Measurements from ENCODE around the gene ITGA3. TPM values are rescaled to one million over a fixed set of nuclear protein-coding genes. Genes with fewer than 3 reads are reported as not detected.

ITGA3 gene
- total RNA-seq, 1 experiment from 2014 or later: 539 TPM

GRCh38 chr17:50109207-50109606 lies 53.3 kb downstream of the ITGA3 start:
- TF ChIP-seq CTCF (IDR thresholded peaks at IDR 0.05; ENCODE audit: unreplicated experiment): no peak
- intact Hi-C loops (cut with micrococcal nuclease; ENCODE audit: unreplicated experiment): no loop called here
- no TSS peak for BruUV-seq (replicated peaks)
- no peaks in the 10 kb centered on the region for H3K4me1 Mint-ChIP-seq (ENCODE audit: low read depth, unreplicated experiment)
- no peak overlapping the region for H3K27ac Mint-ChIP-seq (ENCODE audit: unreplicated experiment)
- no peaks in the 10 kb centered on the region for H3K9me3 Mint-ChIP-seq (ENCODE audit: low read depth, unreplicated experiment)
- CTCF ChIA-PET: interaction anchor here (1.2 kb wide), 1 partner anchor 12 kb away, joined by 4 read pairs; no protein-coding TSS in a partner anchor
- H3K27me3 Mint-ChIP-seq (ENCODE audit: unreplicated experiment): peaks cover 5% of the 10 kb centered on the region
- DNase-seq: no peak
- H3K36me3 Mint-ChIP-seq (ENCODE audit: insufficient read depth, unreplicated experiment): peaks cover 14% of the 10 kb centered on the region
- H3K4me3 Mint-ChIP-seq (ENCODE audit: low read depth, unreplicated experiment): no peak overlapping the region

- H3K9me3 Mint-ChIP-seq (ENCODE audit: low read depth, unreplicated experiment): no peaks in the 10 kb centered on the region
- H3K27ac Mint-ChIP-seq (ENCODE audit: unreplicated experiment): no peak overlapping the region
- CTCF ChIA-PET: interaction anchor here (0.6 to 1.2 kb wide), 2 partner anchors 11 to 374 kb away, joined by 3 to 4 read pairs; no protein-coding TSS in a partner anchor
- peaks cover 11% of the 10 kb centered on the region for H3K27me3 Mint-ChIP-seq (ENCODE audit: unreplicated experiment)
- H3K36me3 Mint-ChIP-seq (ENCODE audit: insufficient read depth, unreplicated experiment): peaks cover 14% of the 10 kb centered on the region
- H3K4me1 Mint-ChIP-seq (ENCODE audit: low read depth, unreplicated experiment): no peaks in the 10 kb centered on the region
- no peak for TF ChIP-seq CTCF (IDR thresholded peaks at IDR 0.05; ENCODE audit: unreplicated experiment)
- no peak for DNase-seq
- intact Hi-C loops (cut with micrococcal nuclease; ENCODE audit: unreplicated experiment): no loop called here
- H3K4me3 Mint-ChIP-seq (ENCODE audit: low read depth, unreplicated experiment): no peak overlapping the region
- no TSS peak for BruUV-seq (replicated peaks)
Observed at GRCh38 chr17:50109785-50110184, 53.9 kb downstream of the ITGA3 start.

- H3K27me3 Mint-ChIP-seq (ENCODE audit: unreplicated experiment): peaks cover 20% of the 10 kb centered on the region
- H3K36me3 Mint-ChIP-seq (ENCODE audit: insufficient read depth, unreplicated experiment): peaks cover 18% of the 10 kb centered on the region
- no peak overlapping the region for H3K27ac Mint-ChIP-seq (ENCODE audit: unreplicated experiment)
- intact Hi-C loops (cut with micrococcal nuclease; ENCODE audit: unreplicated experiment): no loop called here
- CTCF ChIA-PET: interaction anchor here (0.7 to 1.4 kb wide), 2 partner anchors 8 to 16 kb away, joined by 3 to 4 read pairs; no protein-coding TSS in a partner anchor
- no peak for TF ChIP-seq CTCF (IDR thresholded peaks at IDR 0.05; ENCODE audit: unreplicated experiment)
- DNase-seq: no peak
- H3K4me3 Mint-ChIP-seq (ENCODE audit: low read depth, unreplicated experiment): no peak overlapping the region
- no peaks in the 10 kb centered on the region for H3K9me3 Mint-ChIP-seq (ENCODE audit: low read depth, unreplicated experiment)
- no peaks in the 10 kb centered on the region for H3K4me1 Mint-ChIP-seq (ENCODE audit: low read depth, unreplicated experiment)
- TSS peak; percentile 12 for BruUV-seq (replicated peaks)
Observed at GRCh38 chr17:50110591-50111349, 54.9 kb downstream of the ITGA3 start.

- intact Hi-C loops (cut with micrococcal nuclease; ENCODE audit: unreplicated experiment): no loop called here
- H3K4me3 Mint-ChIP-seq (ENCODE audit: low read depth, unreplicated experiment): no peak overlapping the region
- peaks cover 18% of the 10 kb centered on the region for H3K36me3 Mint-ChIP-seq (ENCODE audit: insufficient read depth, unreplicated experiment)
- TF ChIP-seq CTCF (IDR thresholded peaks at IDR 0.05; ENCODE audit: unreplicated experiment): no peak
- no peak for DNase-seq
- peaks cover 27% of the 10 kb centered on the region for H3K27me3 Mint-ChIP-seq (ENCODE audit: unreplicated experiment)
- no peaks in the 10 kb centered on the region for H3K9me3 Mint-ChIP-seq (ENCODE audit: low read depth, unreplicated experiment)
- H3K27ac Mint-ChIP-seq (ENCODE audit: unreplicated experiment): no peak overlapping the region
- CTCF ChIA-PET: interaction anchor here (0.7 to 1.4 kb wide), 5 partner anchors 10 to 110 kb away, joined by 3 to 4 read pairs (median 3); no protein-coding TSS in a partner anchor
- H3K4me1 Mint-ChIP-seq (ENCODE audit: low read depth, unreplicated experiment): no peaks in the 10 kb centered on the region
- BruUV-seq (replicated peaks): no TSS peak
Observed at GRCh38 chr17:50111673-50112655, 56.1 kb downstream of the ITGA3 start.
